HepG2 (cell line): ENCODE measurements around the gene ADPRH. TPM values are rescaled to one million over a fixed set of nuclear protein-coding genes. Genes with fewer than 3 reads are reported as not detected.

Source experiments
- ATAC-seq: fragments of 200-7000 bp; cut with Tn5 transposase; 3 replicates; pipeline ENCODE4 v1.9.1; 2020; ENCODE audit warnings: mild to moderate bottlenecking, moderate library complexity
- BruUV-seq: library from RNA; stranded (reverse); fragments of 400-500 nt; replicated peaks from 2 replicates; lab custom pipeline; 2021; lab: Mats Ljungman, UMichigan
- CTCF ChIA-PET: fragments of 300-600 bp; formaldehyde crosslinking; extraction: SDS; loops from one replicate; lab custom pipeline; 2021; ENCODE audit warnings: low total read pairs, inconsistent platforms, low intra/inter-chr PET ratio; lab: Yijun Ruan, JAX
- POLR2A ChIA-PET: fragments of 350-600 bp; sonication (Branson Sonifier 250); formaldehyde crosslinking; loops from one replicate; lab custom pipeline; 2020; ENCODE audit warnings: antibody characterized with exemption, inconsistent platforms; lab: Yijun Ruan, JAX
- DNase-seq: peaks from one replicate; pipeline ENCODE4 v3.0.0-alpha.2; 2015; ENCODE audit warnings: low spot score
- FAIRE-seq: peaks from 3 replicates; lab custom pipeline; 2011; peaks lifted over from hg19 to GRCh38; lab: Jason Lieb, UNC
- H2AFZ ChIP-seq: one replicate; pipeline ENCODE4 v1.6.1; 2011; ENCODE audit warnings: low read length, inconsistent platforms
- H3K27ac ChIP-seq: fragments of 300-600 bp; 3 replicates; pipeline ENCODE4 v1.8.0; 2011; ENCODE audit warnings: mixed run types, mild to moderate bottlenecking, mixed read lengths, low read length, inconsistent platforms; ENCODE audit not compliant: insufficient read depth; ENCODE audit errors: extremely low read length
- H3K27me3 ChIP-seq, 2 experiments: fragments of 200-600 bp in 1 of 2; 2 replicates in 1 of 2; 3 replicates in 1 of 2; pipeline versions ENCODE4 v1.6.0 to v1.8.0; 2011; ENCODE audit warnings: low read length in 2 of 2, mild to moderate bottlenecking in 2 of 2, moderate library complexity in 2 of 2, inconsistent platforms in 1 of 2; ENCODE audit not compliant: insufficient read depth in 2 of 2, control insufficient read depth in 1 of 2
- H3K36me3 ChIP-seq, 2 experiments: fragments of 200-600 bp in 1 of 2; replicated peaks in 1 of 2; 2 replicates in 1 of 2; 3 replicates in 1 of 2; pipeline versions ENCODE4 v1.5.1 to v1.8.0; 2011; ENCODE audit warnings: low read length in 2 of 2, inconsistent platforms in 1 of 2; ENCODE audit not compliant: insufficient read depth in 2 of 2, control insufficient read depth in 1 of 2
- H3K4me1 ChIP-seq: 2 replicates; pipeline ENCODE4 v1.5.1; 2012; ENCODE audit warnings: low read length, inconsistent platforms; ENCODE audit not compliant: insufficient read depth
- H3K4me2 ChIP-seq: 2 replicates; pipeline ENCODE4 v1.6.0; 2011; ENCODE audit warnings: low read depth, low read length, inconsistent platforms
- H3K4me3 ChIP-seq, 3 experiments: fragments of 200-600 bp in 1 of 3; sonication (generic), shearing (Covaris generic) in 1 of 3; replicated peaks in 1 of 3; 2 replicates each; pipeline ENCODE4 v1.5.1; 2011 to 2016; ENCODE audit warnings: low read length in 3 of 3, inconsistent platforms in 2 of 3, low read depth in 2 of 3, mild to moderate bottlenecking in 2 of 3, control low read depth in 1 of 3, mixed read lengths in 1 of 3; ENCODE audit not compliant: insufficient read depth in 1 of 3
- H3K79me2 ChIP-seq: one replicate; pipeline ENCODE4 v1.6.1; 2011; ENCODE audit warnings: low read length, inconsistent platforms; ENCODE audit not compliant: insufficient read depth
- H3K9ac ChIP-seq: 2 replicates; pipeline ENCODE4 v1.6.0; 2011; ENCODE audit warnings: mild to moderate bottlenecking, low read depth, low read length, inconsistent platforms; ENCODE audit not compliant: insufficient read depth
- H3K9me3 ChIP-seq: 2 replicates; pipeline ENCODE4 v1.5.1; 2012; ENCODE audit warnings: mild to moderate bottlenecking, low read length
- H4K20me1 ChIP-seq: 2 replicates; pipeline ENCODE4 v1.6.0; 2011; ENCODE audit warnings: inconsistent platforms, mild to moderate bottlenecking, low read length, moderate library complexity; ENCODE audit not compliant: insufficient read depth
- CHD2 ChIP-seq: IDR thresholded peaks from 2 replicates; pipeline ENCODE4 v1.6.1; 2011; ENCODE audit warnings: low read depth, low read length, improper control_type of control experiment
- PTBP1 ChIP-seq: fragments of 200-400 bp; formaldehyde crosslinking; IDR thresholded peaks from 2 replicates; pipeline ENCODE4 v1.6.1; 2018; ENCODE audit warnings: low read length, low read depth; ENCODE audit not compliant: poor library complexity, severe bottlenecking
- SIX1 ChIP-seq: sonication (generic); formaldehyde crosslinking; IDR thresholded peaks from 2 replicates; pipeline ENCODE4 v1.4.0; 2020; ENCODE audit warnings: missing genetic modification reagents, borderline replicate concordance
- SMC3 ChIP-seq: IDR thresholded peaks from 2 replicates; pipeline ENCODE4 v1.6.1; 2011; ENCODE audit warnings: low read length, improper control_type of control experiment
- TARDBP ChIP-seq: sonication (generic); formaldehyde crosslinking; IDR thresholded peaks from 2 replicates; pipeline ENCODE4 v1.8.0; 2022; ENCODE audit warnings: mild to moderate bottlenecking, missing genetic modification reagents
- TCF12 ChIP-seq, 2 experiments: fragments of 450-650 bp in 1 of 2; sonication (generic) in 1 of 2; formaldehyde crosslinking in 1 of 2; IDR thresholded peaks; 2 replicates each; pipeline versions ENCODE4 v1.6.1 to v1.8.0; 2017 to 2022; ENCODE audit warnings: antibody characterized with exemption in 1 of 2, mild to moderate bottlenecking in 1 of 2, missing genetic modification reagents in 1 of 2, moderate library complexity in 1 of 2
- ZMYM4 ChIP-seq: sonication (generic); formaldehyde crosslinking; IDR thresholded peaks from 2 replicates; pipeline ENCODE4 v1.8.1; 2023; ENCODE audit warnings: mild to moderate bottlenecking, missing genetic modification reagents
- ZSCAN20 ChIP-seq: sonication (generic); formaldehyde crosslinking; IDR thresholded peaks from 2 replicates; pipeline ENCODE4 v1.4.0; 2020; ENCODE audit warnings: missing genetic modification reagents, mild to moderate bottlenecking, borderline replicate concordance
- WGBS: methylation state at CpG from one replicate; pipeline ENCODE4 v1.1.6; 2017; ENCODE audit warnings: low lambda C conversion rate; 5-methylcytosine and 5-hydroxymethylcytosine counted together
- in situ Hi-C: cut with HindIII; loops from 2 replicates; pipeline ENCODE4 v1.10.0; 2017; ENCODE audit warnings: low pct_unique_long_range_greater_than_20kb; ENCODE audit not compliant: extremely low pct_ligation_motif_present
- intact Hi-C: fragments of 100-400 bp; cut with micrococcal nuclease; formaldehyde crosslinking; loops from one replicate; pipeline ENCODE4 v1.10.0; 2022; ENCODE audit not compliant: unreplicated experiment
- polyA plus RNA-seq, 8 experiments: library from polyadenylated mRNA; depleted of rRNA in 3 of 8; stranded (reverse) in 7 of 8; unstranded in 1 of 8; fragments of >200 nt; fragmentation: Illumina TruSeq in 4 of 8; extraction: Trizol in 4 of 8; gene quantifications; 2 replicates each; pipeline versions ENCODE4 v1.2.1 to v1.2.3, GENCODE V29; 2011 to 2016; ENCODE audit warnings: low read depth in 4 of 8, missing spikeins in 1 of 8, mixed read lengths in 1 of 8; ENCODE audit not compliant: insufficient read depth in 1 of 8
- total RNA-seq, 5 experiments: library from RNA; depleted of rRNA; stranded (reverse); fragments of >200 nt; fragmentation: Illumina TruSeq; extraction: Trizol; gene quantifications; 2 replicates each; pipeline ENCODE4 v1.2.3, GENCODE V29; 2016; ENCODE audit warnings: low read depth in 1 of 5
- TF ChIP-seq, protein P1 (sequence below): IDR thresholded peaks from 2 replicates; pipeline ENCODE4 v1.6.1; 2016; ENCODE audit warnings: low read depth
- TF ChIP-seq, protein P2 (sequence below): sonication (generic); formaldehyde crosslinking; conservative IDR thresholded peaks from 2 replicates; pipeline ENCODE4 v1.4.0; 2020; ENCODE audit warnings: mild to moderate bottlenecking, missing genetic modification reagents, moderate library complexity
- TF ChIP-seq, protein P3 (sequence below): sonication (generic); formaldehyde crosslinking; IDR thresholded peaks from 2 replicates; pipeline ENCODE4 v1.4.0; 2020; ENCODE audit warnings: mild to moderate bottlenecking, missing genetic modification reagents
- TF ChIP-seq, protein P4 (sequence below): sonication (generic); formaldehyde crosslinking; IDR thresholded peaks from 2 replicates; pipeline ENCODE4 v1.4.0; 2020; ENCODE audit warnings: missing genetic modification reagents

The ADPRH gene
- total and polyA plus RNA-seq, 2 of the 13 experiments (the other 11 are each of a cell fraction or from before 2014, with no cell fraction given) = 0.01 to 0.15 TPM

DNA sequence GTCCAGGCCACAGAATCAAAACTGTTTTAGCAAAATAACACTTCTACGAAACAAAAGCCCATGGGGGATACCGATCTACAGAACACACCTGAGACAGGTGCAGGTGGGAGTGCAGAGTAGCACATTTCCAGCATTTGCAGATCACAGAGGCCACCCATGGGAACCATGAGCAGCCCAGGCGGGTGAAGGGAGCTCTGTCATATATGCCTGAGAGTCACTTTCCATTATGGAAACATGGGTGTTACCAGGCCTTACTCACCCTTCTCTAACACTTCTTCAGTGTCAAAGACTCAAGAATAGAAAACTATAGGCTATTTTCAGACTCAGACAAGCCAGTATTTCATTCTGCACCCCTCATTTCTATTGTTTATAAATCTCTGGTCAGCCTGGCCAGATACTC, 21.9 kb downstream of the ADPRH start:
- ChIA-PET CTCF (no interaction called here), POLR2A (no interaction called here)
- ATAC-seq = peak; percentile 18; the same call in 1 of the 3 replicates
- Histone ChIP-seq H3K27ac (no peak overlapping the region), H2AFZ (no peak overlapping the region), H4K20me1 (no peaks in the 10 kb centered on the region), H3K27me3 (no peaks in the 10 kb centered on the region; a peak in 1 of 5 replicates), H3K9me3 (no peaks in the 10 kb centered on the region), H3K36me3 (no peaks in the 10 kb centered on the region), H3K4me3 (no peak overlapping the region; a peak in 1 of 6 replicates), H3K79me2 (no peaks in the 10 kb centered on the region), H3K9ac (no peak overlapping the region), H3K4me1 (peaks cover 16% of the 10 kb centered on the region; the same call in 1 of the 2 replicates), H3K4me2 (no peak overlapping the region)
- WGBS = 19% methylated on average over 3 of the region's 3 CpGs
- intact Hi-C loops = no loop called here
- in situ Hi-C loops = no loop called here
- no peak for DNase-seq
- BruUV-seq = no TSS peak
- no peak for FAIRE-seq
- TF ChIP-seq, protein P1, sequence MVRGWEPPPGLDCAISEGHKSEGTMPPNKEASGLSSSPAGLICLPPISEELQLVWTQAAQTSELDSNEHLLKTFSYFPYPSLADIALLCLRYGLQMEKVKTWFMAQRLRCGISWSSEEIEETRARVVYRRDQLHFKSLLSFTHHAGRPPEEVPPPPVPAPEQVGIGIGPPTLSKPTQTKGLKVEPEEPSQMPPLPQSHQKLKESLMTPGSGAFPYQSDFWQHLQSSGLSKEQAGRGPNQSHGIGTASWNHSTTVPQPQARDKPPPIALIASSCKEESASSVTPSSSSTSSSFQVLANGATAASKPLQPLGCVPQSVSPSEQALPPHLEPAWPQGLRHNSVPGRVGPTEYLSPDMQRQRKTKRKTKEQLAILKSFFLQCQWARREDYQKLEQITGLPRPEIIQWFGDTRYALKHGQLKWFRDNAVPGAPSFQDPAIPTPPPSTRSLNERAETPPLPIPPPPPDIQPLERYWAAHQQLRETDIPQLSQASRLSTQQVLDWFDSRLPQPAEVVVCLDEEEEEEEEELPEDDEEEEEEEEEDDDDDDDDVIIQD (CRISPR knock-in tag) = no peak
- TF ChIP-seq, protein P2, sequence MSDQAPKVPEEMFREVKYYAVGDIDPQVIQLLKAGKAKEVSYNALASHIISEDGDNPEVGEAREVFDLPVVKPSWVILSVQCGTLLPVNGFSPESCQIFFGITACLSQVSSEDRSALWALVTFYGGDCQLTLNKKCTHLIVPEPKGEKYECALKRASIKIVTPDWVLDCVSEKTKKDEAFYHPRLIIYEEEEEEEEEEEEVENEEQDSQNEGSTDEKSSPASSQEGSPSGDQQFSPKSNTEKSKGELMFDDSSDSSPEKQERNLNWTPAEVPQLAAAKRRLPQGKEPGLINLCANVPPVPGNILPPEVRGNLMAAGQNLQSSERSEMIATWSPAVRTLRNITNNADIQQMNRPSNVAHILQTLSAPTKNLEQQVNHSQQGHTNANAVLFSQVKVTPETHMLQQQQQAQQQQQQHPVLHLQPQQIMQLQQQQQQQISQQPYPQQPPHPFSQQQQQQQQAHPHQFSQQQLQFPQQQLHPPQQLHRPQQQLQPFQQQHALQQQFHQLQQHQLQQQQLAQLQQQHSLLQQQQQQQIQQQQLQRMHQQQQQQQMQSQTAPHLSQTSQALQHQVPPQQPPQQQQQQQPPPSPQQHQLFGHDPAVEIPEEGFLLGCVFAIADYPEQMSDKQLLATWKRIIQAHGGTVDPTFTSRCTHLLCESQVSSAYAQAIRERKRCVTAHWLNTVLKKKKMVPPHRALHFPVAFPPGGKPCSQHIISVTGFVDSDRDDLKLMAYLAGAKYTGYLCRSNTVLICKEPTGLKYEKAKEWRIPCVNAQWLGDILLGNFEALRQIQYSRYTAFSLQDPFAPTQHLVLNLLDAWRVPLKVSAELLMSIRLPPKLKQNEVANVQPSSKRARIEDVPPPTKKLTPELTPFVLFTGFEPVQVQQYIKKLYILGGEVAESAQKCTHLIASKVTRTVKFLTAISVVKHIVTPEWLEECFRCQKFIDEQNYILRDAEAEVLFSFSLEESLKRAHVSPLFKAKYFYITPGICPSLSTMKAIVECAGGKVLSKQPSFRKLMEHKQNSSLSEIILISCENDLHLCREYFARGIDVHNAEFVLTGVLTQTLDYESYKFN (CRISPR knock-in tag) = no peak
- TF ChIP-seq SIX1 (CRISPR knock-in tag) (no peak), ZMYM4 (CRISPR knock-in tag) (no peak), SMC3 (no peak), TCF12 (IDR thresholded peaks at IDR 0.05) (no peak), TCF12 (CRISPR knock-in tag; IDR thresholded peaks at IDR 0.05) (no peak), PTBP1 (no peak), TARDBP (CRISPR knock-in tag) (no peak), ZSCAN20 (no peak), CHD2 (no peak)
- TF ChIP-seq, protein P3, sequence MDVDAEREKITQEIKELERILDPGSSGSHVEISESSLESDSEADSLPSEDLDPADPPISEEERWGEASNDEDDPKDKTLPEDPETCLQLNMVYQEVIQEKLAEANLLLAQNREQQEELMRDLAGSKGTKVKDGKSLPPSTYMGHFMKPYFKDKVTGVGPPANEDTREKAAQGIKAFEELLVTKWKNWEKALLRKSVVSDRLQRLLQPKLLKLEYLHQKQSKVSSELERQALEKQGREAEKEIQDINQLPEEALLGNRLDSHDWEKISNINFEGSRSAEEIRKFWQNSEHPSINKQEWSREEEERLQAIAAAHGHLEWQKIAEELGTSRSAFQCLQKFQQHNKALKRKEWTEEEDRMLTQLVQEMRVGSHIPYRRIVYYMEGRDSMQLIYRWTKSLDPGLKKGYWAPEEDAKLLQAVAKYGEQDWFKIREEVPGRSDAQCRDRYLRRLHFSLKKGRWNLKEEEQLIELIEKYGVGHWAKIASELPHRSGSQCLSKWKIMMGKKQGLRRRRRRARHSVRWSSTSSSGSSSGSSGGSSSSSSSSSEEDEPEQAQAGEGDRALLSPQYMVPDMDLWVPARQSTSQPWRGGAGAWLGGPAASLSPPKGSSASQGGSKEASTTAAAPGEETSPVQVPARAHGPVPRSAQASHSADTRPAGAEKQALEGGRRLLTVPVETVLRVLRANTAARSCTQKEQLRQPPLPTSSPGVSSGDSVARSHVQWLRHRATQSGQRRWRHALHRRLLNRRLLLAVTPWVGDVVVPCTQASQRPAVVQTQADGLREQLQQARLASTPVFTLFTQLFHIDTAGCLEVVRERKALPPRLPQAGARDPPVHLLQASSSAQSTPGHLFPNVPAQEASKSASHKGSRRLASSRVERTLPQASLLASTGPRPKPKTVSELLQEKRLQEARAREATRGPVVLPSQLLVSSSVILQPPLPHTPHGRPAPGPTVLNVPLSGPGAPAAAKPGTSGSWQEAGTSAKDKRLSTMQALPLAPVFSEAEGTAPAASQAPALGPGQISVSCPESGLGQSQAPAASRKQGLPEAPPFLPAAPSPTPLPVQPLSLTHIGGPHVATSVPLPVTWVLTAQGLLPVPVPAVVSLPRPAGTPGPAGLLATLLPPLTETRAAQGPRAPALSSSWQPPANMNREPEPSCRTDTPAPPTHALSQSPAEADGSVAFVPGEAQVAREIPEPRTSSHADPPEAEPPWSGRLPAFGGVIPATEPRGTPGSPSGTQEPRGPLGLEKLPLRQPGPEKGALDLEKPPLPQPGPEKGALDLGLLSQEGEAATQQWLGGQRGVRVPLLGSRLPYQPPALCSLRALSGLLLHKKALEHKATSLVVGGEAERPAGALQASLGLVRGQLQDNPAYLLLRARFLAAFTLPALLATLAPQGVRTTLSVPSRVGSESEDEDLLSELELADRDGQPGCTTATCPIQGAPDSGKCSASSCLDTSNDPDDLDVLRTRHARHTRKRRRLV (CRISPR knock-in tag) = no peak
- TF ChIP-seq, protein P4, sequence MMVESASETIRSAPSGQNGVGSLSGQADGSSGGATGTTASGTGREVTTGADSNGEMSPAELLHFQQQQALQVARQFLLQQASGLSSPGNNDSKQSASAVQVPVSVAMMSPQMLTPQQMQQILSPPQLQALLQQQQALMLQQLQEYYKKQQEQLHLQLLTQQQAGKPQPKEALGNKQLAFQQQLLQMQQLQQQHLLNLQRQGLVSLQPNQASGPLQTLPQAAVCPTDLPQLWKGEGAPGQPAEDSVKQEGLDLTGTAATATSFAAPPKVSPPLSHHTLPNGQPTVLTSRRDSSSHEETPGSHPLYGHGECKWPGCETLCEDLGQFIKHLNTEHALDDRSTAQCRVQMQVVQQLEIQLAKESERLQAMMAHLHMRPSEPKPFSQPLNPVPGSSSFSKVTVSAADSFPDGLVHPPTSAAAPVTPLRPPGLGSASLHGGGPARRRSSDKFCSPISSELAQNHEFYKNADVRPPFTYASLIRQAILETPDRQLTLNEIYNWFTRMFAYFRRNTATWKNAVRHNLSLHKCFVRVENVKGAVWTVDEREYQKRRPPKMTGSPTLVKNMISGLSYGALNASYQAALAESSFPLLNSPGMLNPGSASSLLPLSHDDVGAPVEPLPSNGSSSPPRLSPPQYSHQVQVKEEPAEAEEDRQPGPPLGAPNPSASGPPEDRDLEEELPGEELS (CRISPR knock-in tag) = no peak
